ENCODE results near the gene SEPTIN1. TPM values are rescaled to one million over a fixed set of nuclear protein-coding genes. Genes with fewer than 3 reads are reported as not detected.

Gene SEPTIN1
- polyA plus RNA-seq, 1 of the 3 experiments (the other 2 are of a cell fraction), result 0.25 TPM

GRCh38 chr16:30409125-30410060 lies 27.0 kb upstream of the SEPTIN1 start (continued):
- TF ChIP-seq YY1 (IDR thresholded peaks at IDR 0.05; ENCODE audit: low read depth) (no peak), RCOR1 (IDR thresholded peaks at IDR 0.05; ENCODE audit: low read length) (no peak), SMC3 (IDR thresholded peaks at IDR 0.05; ENCODE audit: low read depth, low read length) (peak; percentile 78), RFX5 (IDR thresholded peaks at IDR 0.05; ENCODE audit: low read length) (no peak), NFIC (IDR thresholded peaks at IDR 0.05; ENCODE audit: borderline replicate concordance) (no peak), RAD21 (IDR thresholded peaks at IDR 0.05; ENCODE audit: low read length) (peak; percentile 88), SIN3A (IDR thresholded peaks at IDR 0.05; ENCODE audit: borderline replicate concordance, low read depth, low read length) (peak; percentile 87; the same call in 1 of the 2 replicates), TEAD4 (IDR thresholded peaks at IDR 0.05; ENCODE audit: borderline replicate concordance, insufficient read depth) (no peak), GABPA (IDR thresholded peaks at IDR 0.05; ENCODE audit: low read depth) (no peak), NRF1 (IDR thresholded peaks at IDR 0.05; ENCODE audit: low read depth, low read length) (no peak), JUND (IDR thresholded peaks at IDR 0.05) (no peak), MAX (IDR thresholded peaks at IDR 0.05; ENCODE audit: low read depth) (no peak), FOXM1 (IDR thresholded peaks at IDR 0.05; ENCODE audit: low read depth) (no peak), EP300 (IDR thresholded peaks at IDR 0.05; ENCODE audit: borderline replicate concordance in 1 of 2, low read depth in 1 of 2, low read length in 1 of 2) (no peak; a peak in 1 of 4 replicates), MEF2A (IDR thresholded peaks at IDR 0.05; ENCODE audit: borderline replicate concordance, low read depth) (no peak)

- ChIA-PET CTCF (interaction anchor here (0.8 to 4.8 kb wide), 10 partner anchors 9 to 54 kb away, joined by 3 to 38 read pairs (median 12); partner anchors contain the start of genes CD2BP2 and ZNF48), POLR2A (interaction anchor here (1.2 to 2.5 kb wide), 7 partner anchors 10 to 53 kb away, joined by 4 to 17 read pairs (median 6); partner anchors contain the start of genes CD2BP2, TBC1D10B and ZNF48)
- Histone ChIP-seq H3K4me3 (ENCODE audit: low read depth in 2 of 2, low read length in 1 of 2) (peak overlapping the region; percentile 69 to 99), H3K27ac (ENCODE audit: low read depth in 2 of 2, low read length in 1 of 2) (peak overlapping the region; percentile 73 to 74; a peak in 3 of 4 replicates), H3K9me3 (no peaks in the 10 kb centered on the region), H3F3A (replicated peaks; ENCODE audit: insufficient read depth) (peaks cover 16% of the 10 kb centered on the region), H3K9me2 (no peaks in the 10 kb centered on the region), H4K20me1 (ENCODE audit: insufficient read depth) (no peaks in the 10 kb centered on the region), H3K4me1 (ENCODE audit: control insufficient read depth in 1 of 2, insufficient read depth in 2 of 2, low read depth in 1 of 2, low read length in 1 of 2) (peaks cover 11 to 15% of the 10 kb centered on the region in 2 experiments; a peak in 2 of 4 replicates), H2AFZ (ENCODE audit: low read depth) (peak overlapping the region; percentile 68; the same call in 1 of the 2 replicates), H3K36me3 (replicated peaks in 1 of 2; ENCODE audit: control insufficient read depth in 1 of 2, insufficient read depth in 2 of 2, low read length in 1 of 2) (peaks cover 8 to 12% of the 10 kb centered on the region in 2 experiments), H3K79me2 (ENCODE audit: insufficient read depth) (peaks cover 33% of the 10 kb centered on the region), H3K4me2 (peak overlapping the region; percentile 97), H3K27me3 (ENCODE audit: insufficient read depth) (no peaks in the 10 kb centered on the region), H3K9ac (peak overlapping the region; percentile 93)
- no peak for DNase-seq
- TF ChIP-seq REST (IDR thresholded peaks at IDR 0.05; ENCODE audit: low read depth, low read length) (no peak), NRF1 (IDR thresholded peaks at IDR 0.05; ENCODE audit: low read depth, low read length) (no peak), USF1 (IDR thresholded peaks at IDR 0.05; ENCODE audit: borderline replicate concordance, low read depth) (no peak), POLR2AphosphoS5 (IDR thresholded peaks at IDR 0.05; ENCODE audit: low read depth, low read length) (no peak)
- 16% methylated on average over 17 of the region's 19 CpGs for WGBS (ENCODE audit: low lambda C conversion rate)
These were observed 25.6 kb upstream of the SEPTIN1 start for GRCh38 chr16:30407804-30408534.

Data from SK-N-SH (cell line).